Measurements from ENCODE around the gene UBAP2L. TPM values are rescaled to one million over a fixed set of nuclear protein-coding genes. Genes with fewer than 3 reads are reported as not detected.
"Not testable (repeated sequence)": the region's sequence is repeated elsewhere in the genome, so short reads cannot be mapped to it uniquely, and the experiment has no call there.

Gene UBAP2L
- polyA plus RNA-seq, 2 donors, result 50.9 to 52.7 TPM

- Histone ChIP-seq H3K9me3 (ENCODE audit: control insufficient read depth in 2 of 2, insufficient read depth in 1 of 2, low read depth in 1 of 2, low read length in 1 of 2) (no peaks in the 10 kb centered on the region), H3K27me3 (ENCODE audit: control insufficient read depth in 1 of 2, insufficient read depth in 2 of 2, low read length in 2 of 2) (no peaks in the 10 kb centered on the region)
- WGBS, 2 donors, result 67 to 77% methylated on average over 6 of the region's 6 CpGs
Measured at GRCh38 chr1:154263465-154264332, 42.9 kb downstream of the UBAP2L start.

DNA sequence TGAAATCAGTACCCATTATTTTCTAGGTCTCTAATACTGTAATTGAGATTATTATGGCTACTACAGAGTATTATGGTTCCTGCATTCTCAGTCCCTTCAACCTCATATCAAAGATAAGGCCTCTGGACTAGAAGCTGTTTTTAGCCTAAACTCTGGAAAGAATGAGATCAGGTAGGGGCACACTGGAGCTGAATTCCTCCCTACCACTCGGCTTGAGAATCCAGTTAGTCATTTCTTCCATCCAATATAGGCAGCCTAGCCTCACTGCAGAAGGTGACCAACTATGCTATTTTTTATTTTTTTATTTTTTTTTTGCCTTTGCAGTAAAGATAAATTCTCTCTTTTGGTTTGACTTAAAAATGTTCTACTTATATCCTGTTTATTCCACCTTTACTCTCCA, 43.7 kb downstream of the UBAP2L start:
- Histone ChIP-seq H3K9me3 (ENCODE audit: control insufficient read depth in 2 of 2, insufficient read depth in 1 of 2, low read depth in 1 of 2, low read length in 1 of 2) (no peaks in the 10 kb centered on the region), H3K4me3 (ENCODE audit: low read depth in 1 of 2, low read length in 2 of 2) (no peak overlapping the region), H3K27me3 (ENCODE audit: control insufficient read depth in 1 of 2, insufficient read depth in 2 of 2, low read length in 2 of 2) (no peaks in the 10 kb centered on the region), H3K36me3 (ENCODE audit: control insufficient read depth in 2 of 2, insufficient read depth in 2 of 2, low read length in 1 of 2) (peaks cover 31 to 43% of the 10 kb centered on the region in 2 donors), H3K27ac (ENCODE audit: low read depth in 2 of 2, low read length in 1 of 2) (no peak overlapping the region), H3K4me1 (ENCODE audit: control insufficient read depth in 2 of 2, insufficient read depth in 2 of 2, low read length in 1 of 2) (no peaks in the 10 kb centered on the region)
- WGBS, 2 donors, result 48 to 76% methylated on average over 1 of the region's 1 CpG

More at GRCh38 chr1:154263465-154264332, 42.9 kb downstream of the UBAP2L start:
- Histone ChIP-seq H3K4me3 (ENCODE audit: low read depth in 1 of 2, low read length in 2 of 2) (no peak overlapping the region), H3K36me3 (ENCODE audit: control insufficient read depth in 2 of 2, insufficient read depth in 2 of 2, low read length in 1 of 2) (peaks cover 26 to 40% of the 10 kb centered on the region in 2 donors), H3K27ac (ENCODE audit: low read depth in 2 of 2, low read length in 1 of 2) (no peak overlapping the region), H3K4me1 (ENCODE audit: control insufficient read depth in 2 of 2, insufficient read depth in 2 of 2, low read length in 1 of 2) (no peaks in the 10 kb centered on the region)

DNA sequence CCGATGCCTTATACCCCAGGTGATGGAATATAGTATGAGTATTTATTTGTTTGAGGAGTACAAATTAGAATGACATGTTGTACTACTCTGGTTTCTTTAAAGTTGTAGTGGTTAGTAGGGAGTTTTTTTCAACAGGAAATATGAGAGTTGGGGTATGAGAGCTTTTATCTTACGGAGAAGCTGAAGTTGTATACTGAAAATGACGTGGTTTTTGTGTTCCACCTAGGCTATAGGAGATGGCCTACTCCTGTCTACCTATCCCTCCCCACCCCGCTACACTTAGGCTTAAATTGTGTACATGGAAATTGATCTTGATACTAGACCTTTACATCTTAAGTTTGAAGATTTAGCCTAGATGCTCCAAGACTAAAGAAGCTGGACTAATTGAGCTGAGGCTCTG, 44.8 kb downstream of the UBAP2L start:
- H3K27me3 ChIP-seq (ENCODE audit: control insufficient read depth in 1 of 2, insufficient read depth in 2 of 2, low read length in 2 of 2), result no peaks in the 10 kb centered on the region
- no peak overlapping the region for H3K4me3 ChIP-seq (ENCODE audit: low read depth in 1 of 2, low read length in 2 of 2)
- H3K27ac ChIP-seq (ENCODE audit: low read depth in 2 of 2, low read length in 1 of 2), result no peak overlapping the region
- no peaks in the 10 kb centered on the region for H3K9me3 ChIP-seq (ENCODE audit: control insufficient read depth in 2 of 2, insufficient read depth in 1 of 2, low read depth in 1 of 2, low read length in 1 of 2)
- H3K36me3 ChIP-seq (ENCODE audit: control insufficient read depth in 2 of 2, insufficient read depth in 2 of 2, low read length in 1 of 2), result peaks cover 24 to 33% of the 10 kb centered on the region in 2 donors
- no peaks in the 10 kb centered on the region for H3K4me1 ChIP-seq (ENCODE audit: control insufficient read depth in 2 of 2, insufficient read depth in 2 of 2, low read length in 1 of 2)
- 75 to 80% methylated on average over 4 of the region's 4 CpGs for WGBS, 2 donors

DNA sequence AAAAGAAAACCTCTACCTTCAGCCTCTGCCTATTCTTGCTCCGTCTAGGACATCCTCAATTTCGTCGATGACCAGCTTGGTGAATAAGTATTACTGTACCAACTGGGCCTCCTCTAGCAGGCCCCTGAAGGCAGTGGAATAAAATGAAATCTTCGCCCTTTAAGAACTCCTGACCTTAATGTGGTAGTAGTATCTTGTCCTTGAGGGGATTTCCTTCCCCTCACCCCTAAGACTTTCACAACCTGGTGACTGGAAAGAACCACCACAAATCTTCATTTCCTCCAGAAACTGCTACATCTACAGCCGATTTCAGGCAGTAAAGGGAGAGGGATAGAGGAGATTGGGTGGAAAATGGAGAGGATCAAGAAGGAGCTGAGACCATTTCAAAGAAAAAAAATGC, 50.1 kb downstream of the UBAP2L start:
- no peaks in the 10 kb centered on the region for H3K9me3 ChIP-seq (ENCODE audit: control insufficient read depth in 2 of 2, insufficient read depth in 1 of 2, low read depth in 1 of 2, low read length in 1 of 2)
- H3K4me3 ChIP-seq (ENCODE audit: low read depth in 1 of 2, low read length in 2 of 2), result no peak overlapping the region
- no peak overlapping the region for H3K27ac ChIP-seq (ENCODE audit: low read depth in 2 of 2, low read length in 1 of 2)
- WGBS, 2 donors, result 84 to 88% methylated on average over 5 of the region's 5 CpGs
- H3K4me1 ChIP-seq (ENCODE audit: control insufficient read depth in 2 of 2, insufficient read depth in 2 of 2, low read length in 1 of 2), result no peaks in the 10 kb centered on the region
- peaks cover 17% of the 10 kb centered on the region in 2 donors for H3K36me3 ChIP-seq (ENCODE audit: control insufficient read depth in 2 of 2, insufficient read depth in 2 of 2, low read length in 1 of 2)
- H3K27me3 ChIP-seq (ENCODE audit: control insufficient read depth in 1 of 2, insufficient read depth in 2 of 2, low read length in 2 of 2), result no peaks in the 10 kb centered on the region

DNA sequence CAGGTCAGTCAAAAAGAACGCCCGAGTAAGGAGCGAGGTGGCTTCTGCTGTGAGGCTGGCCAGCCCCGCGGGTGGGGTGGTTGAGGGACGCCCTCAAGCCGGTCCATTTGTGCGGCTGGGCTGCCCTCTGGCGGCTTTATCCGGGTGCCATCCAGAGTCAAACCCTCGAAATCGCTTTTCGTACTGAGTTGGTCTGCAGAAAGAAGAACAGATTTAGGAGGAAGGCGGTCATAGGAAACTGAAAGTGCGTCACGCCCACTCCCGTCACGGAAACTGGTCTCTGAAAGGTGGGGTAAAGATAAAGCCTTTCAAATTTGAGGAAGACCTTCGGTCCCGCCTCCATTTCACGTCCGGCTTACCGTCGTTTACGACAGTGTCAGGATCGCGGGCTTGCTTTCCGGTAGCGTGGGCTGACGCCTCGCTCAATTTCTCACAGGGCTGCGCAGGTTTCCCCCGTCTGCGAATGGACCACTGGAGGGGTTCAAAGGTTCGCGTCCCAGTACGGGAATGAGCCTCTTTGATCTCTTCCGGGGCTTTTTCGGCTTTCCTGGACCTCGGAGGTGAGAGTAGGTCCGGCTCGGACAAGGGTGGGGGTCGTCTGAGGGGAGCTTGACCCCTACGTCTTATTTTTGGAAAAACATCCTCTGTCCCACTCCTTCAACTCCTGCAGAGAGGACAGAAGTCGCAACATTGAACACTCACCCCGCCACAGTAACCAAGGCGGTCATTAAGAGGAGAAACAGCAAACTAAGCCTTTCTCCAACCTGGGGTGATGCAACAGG, 51.7 kb downstream of the UBAP2L start, which contains the start of gene HAX1:
Gene HAX1 (plus strand): TSS at position 413 of the 782 bp plus-strand sequence. CDS start 95 bp downstream, at position 508.
- Histone ChIP-seq H3K4me3 (ENCODE audit: low read depth in 1 of 2, low read length in 2 of 2) (peak within 1 kb of the TSS; percentile 63 to 84), H3K4me1 (ENCODE audit: control insufficient read depth in 2 of 2, insufficient read depth in 2 of 2, low read length in 1 of 2) (no peaks in the 10 kb centered on the region), H3K9me3 (ENCODE audit: control insufficient read depth in 2 of 2, insufficient read depth in 1 of 2, low read depth in 1 of 2, low read length in 1 of 2) (no peaks in the 10 kb centered on the region), H3K27me3 (ENCODE audit: control insufficient read depth in 1 of 2, insufficient read depth in 2 of 2, low read length in 2 of 2) (no peaks in the 10 kb centered on the region), H3K27ac (ENCODE audit: low read depth in 2 of 2, low read length in 1 of 2) (peak within 1 kb of the TSS; percentile 92 to 96), H3K36me3 (ENCODE audit: control insufficient read depth in 2 of 2, insufficient read depth in 2 of 2, low read length in 1 of 2) (peaks cover 12 to 17% of the 10 kb centered on the region in 2 donors)
- WGBS, 2 donors, result 0 to 1% methylated on average over 47 of the region's 47 CpGs

DNA sequence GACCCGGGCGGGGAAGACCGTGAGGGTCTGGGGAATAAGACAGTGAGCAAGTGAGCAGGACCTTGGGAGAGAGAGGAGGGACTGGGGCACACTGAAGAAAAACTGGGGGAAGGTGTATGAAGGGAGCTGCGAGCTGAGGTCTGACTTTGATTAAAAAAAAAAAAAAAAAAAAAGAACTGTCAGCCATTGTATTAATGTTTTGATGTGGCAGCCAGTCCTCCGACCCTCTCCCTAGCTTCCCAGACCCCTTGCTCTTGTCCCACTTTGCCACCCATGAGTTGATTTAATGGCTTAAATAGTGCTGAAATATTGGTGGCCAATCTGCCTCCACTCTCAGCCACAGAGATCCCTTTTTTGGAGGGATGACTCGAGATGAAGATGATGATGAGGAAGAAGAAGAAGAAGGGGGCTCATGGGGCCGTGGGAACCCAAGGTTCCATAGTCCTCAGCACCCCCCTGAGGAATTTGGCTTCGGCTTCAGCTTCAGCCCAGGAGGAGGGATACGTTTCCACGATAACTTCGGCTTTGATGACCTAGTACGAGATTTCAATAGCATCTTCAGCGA, 52.3 kb downstream of the UBAP2L start:
- Histone ChIP-seq H3K27ac (ENCODE audit: low read depth in 2 of 2, low read length in 1 of 2) (peak overlapping the region; percentile 92 to 96), H3K27me3 (ENCODE audit: control insufficient read depth in 1 of 2, insufficient read depth in 2 of 2, low read length in 2 of 2) (no peaks in the 10 kb centered on the region), H3K36me3 (ENCODE audit: control insufficient read depth in 2 of 2, insufficient read depth in 2 of 2, low read length in 1 of 2) (peaks cover 12 to 17% of the 10 kb centered on the region in 2 donors), H3K4me3 (ENCODE audit: low read depth in 1 of 2, low read length in 2 of 2) (peak overlapping the region; percentile 63 to 84), H3K4me1 (ENCODE audit: control insufficient read depth in 2 of 2, insufficient read depth in 2 of 2, low read length in 1 of 2) (no peaks in the 10 kb centered on the region), H3K9me3 (ENCODE audit: control insufficient read depth in 2 of 2, insufficient read depth in 1 of 2, low read depth in 1 of 2, low read length in 1 of 2) (no peaks in the 10 kb centered on the region)
- 41 to 43% methylated on average over 13 of the region's 13 CpGs for WGBS, 2 donors

GRCh38 chr1:154276797-154277196, 56.0 kb downstream of the UBAP2L start:
- H3K27ac ChIP-seq (ENCODE audit: low read depth in 2 of 2, low read length in 1 of 2), result no peak overlapping the region
- H3K4me3 ChIP-seq (ENCODE audit: low read depth in 1 of 2, low read length in 2 of 2), result no peak overlapping the region
- H3K9me3 ChIP-seq (ENCODE audit: control insufficient read depth in 2 of 2, insufficient read depth in 1 of 2, low read depth in 1 of 2, low read length in 1 of 2), result no peaks in the 10 kb centered on the region
- WGBS, 2 donors, result 89 to 91% methylated on average over 7 of the region's 7 CpGs
- H3K36me3 ChIP-seq (ENCODE audit: control insufficient read depth in 2 of 2, insufficient read depth in 2 of 2, low read length in 1 of 2), result peaks cover 5 to 9% of the 10 kb centered on the region in 2 donors
- no peaks in the 10 kb centered on the region for H3K4me1 ChIP-seq (ENCODE audit: control insufficient read depth in 2 of 2, insufficient read depth in 2 of 2, low read length in 1 of 2)
- no peaks in the 10 kb centered on the region for H3K27me3 ChIP-seq (ENCODE audit: control insufficient read depth in 1 of 2, insufficient read depth in 2 of 2, low read length in 2 of 2)

DNA sequence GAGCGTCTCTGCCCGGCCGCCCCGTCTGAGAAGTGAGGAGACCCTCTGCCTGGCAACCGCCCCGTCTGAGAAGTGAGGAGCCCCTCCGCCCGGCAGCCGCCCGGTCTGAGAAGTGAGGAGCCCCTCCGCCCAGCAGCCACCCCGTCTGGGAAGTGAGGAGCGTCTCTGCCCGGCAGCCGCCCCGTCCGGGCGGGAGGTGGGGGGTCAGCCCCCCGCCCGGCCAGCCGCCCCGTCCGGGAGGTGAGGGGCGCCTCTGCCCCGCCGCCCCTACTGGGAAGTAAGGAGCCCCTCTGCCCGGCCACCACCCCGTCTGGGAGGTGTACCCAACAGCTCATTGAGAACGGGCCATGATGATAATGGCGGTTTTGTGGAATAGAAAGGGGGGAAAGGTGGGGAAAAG, 66.8 kb downstream of the UBAP2L start:
- H3K4me1 ChIP-seq (ENCODE audit: control insufficient read depth in 2 of 2, insufficient read depth in 2 of 2, low read length in 1 of 2); H3K9me3 ChIP-seq (ENCODE audit: control insufficient read depth in 2 of 2, insufficient read depth in 1 of 2, low read depth in 1 of 2, low read length in 1 of 2); H3K27me3 ChIP-seq (ENCODE audit: control insufficient read depth in 1 of 2, insufficient read depth in 2 of 2, low read length in 2 of 2); H3K27ac ChIP-seq (ENCODE audit: low read depth in 2 of 2, low read length in 1 of 2); H3K4me3 ChIP-seq (ENCODE audit: low read depth in 1 of 2, low read length in 2 of 2); H3K36me3 ChIP-seq (ENCODE audit: control insufficient read depth in 2 of 2, insufficient read depth in 2 of 2, low read length in 1 of 2): not testable (repeated sequence)
- 92 to 97% methylated on average over 16 to 29 of the region's 30 CpGs for WGBS, 2 donors

DNA sequence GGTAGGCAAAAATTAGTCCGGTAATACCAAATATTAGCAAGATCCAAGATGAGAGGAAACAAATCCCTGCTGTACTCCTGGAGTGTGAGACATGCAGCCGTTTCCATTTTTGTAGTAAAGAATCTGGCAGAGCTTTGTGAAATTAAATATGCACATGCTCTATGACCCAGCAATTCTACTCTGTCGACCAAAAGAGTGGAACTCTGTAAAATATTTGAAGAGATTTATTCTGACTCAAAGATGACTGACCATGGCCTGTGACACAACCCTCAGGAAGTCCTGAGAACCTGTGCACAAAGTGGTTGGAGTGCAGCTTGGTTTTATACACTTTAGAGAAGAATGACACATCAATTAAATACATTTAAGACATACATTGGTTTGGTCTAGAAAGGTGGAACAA, 67.9 kb downstream of the UBAP2L start:
- no peaks in the 10 kb centered on the region for H3K9me3 ChIP-seq (ENCODE audit: control insufficient read depth in 2 of 2, insufficient read depth in 1 of 2, low read depth in 1 of 2, low read length in 1 of 2)
- H3K4me1 ChIP-seq (ENCODE audit: control insufficient read depth in 2 of 2, insufficient read depth in 2 of 2, low read length in 1 of 2), result no peaks in the 10 kb centered on the region
- H3K36me3 ChIP-seq (ENCODE audit: control insufficient read depth in 2 of 2, insufficient read depth in 2 of 2, low read length in 1 of 2), result no peaks in the 10 kb centered on the region
- H3K27ac ChIP-seq (ENCODE audit: low read depth in 2 of 2, low read length in 1 of 2), result no peak overlapping the region
- no peak overlapping the region for H3K4me3 ChIP-seq (ENCODE audit: low read depth in 1 of 2, low read length in 2 of 2)
- WGBS, 2 donors, result 68 to 77% methylated on average over 3 of the region's 3 CpGs
- no peaks in the 10 kb centered on the region for H3K27me3 ChIP-seq (ENCODE audit: control insufficient read depth in 1 of 2, insufficient read depth in 2 of 2, low read length in 2 of 2)
